Right lobe of liver (tissue), 6 donors: ENCODE measurements around the gene METTL17. TPM values are rescaled to one million over a fixed set of nuclear protein-coding genes. Genes with fewer than 3 reads are reported as not detected.
"Not testable (repeated sequence)": the region's sequence is repeated elsewhere in the genome, so short reads cannot be mapped to it uniquely, and the experiment has no call there.

ENCODE experiments used
- ATAC-seq, 4 donors: fragments of 200-7000 bp; cut with Tn5 transposase; one replicate each; pipeline ENCODE4 v1.9.1; 2020; ENCODE audit warnings: mild to moderate bottlenecking in 4 of 4, moderate library complexity in 4 of 4
- DNase-seq, 3 donors: peaks; one replicate each; pipeline ENCODE4 v3.0.0-alpha.2; 2020
- H3K27ac ChIP-seq, 3 donors: fragments of 200-600 bp; one replicate each; pipeline ENCODE4 v1.8.0; 2022
- H3K27me3 ChIP-seq, 2 donors: fragments of 200-600 bp; one replicate each; pipeline ENCODE4 v1.8.0; 2022
- H3K36me3 ChIP-seq, 4 donors: fragments of 200-600 bp; sonication (generic) in 1 of 4; one replicate each; pipeline versions ENCODE4 v1.5.1 to v1.8.0; 2017 to 2022; ENCODE audit warnings: control low read depth in 1 of 4
- H3K4me1 ChIP-seq, 4 donors: fragments of 200-600 bp; sonication (generic) in 1 of 4; one replicate each; pipeline versions ENCODE4 v1.5.1 to v1.8.0; 2017 to 2022; ENCODE audit warnings: control low read depth in 1 of 4
- H3K4me3 ChIP-seq, 3 donors: fragments of 200-600 bp; one replicate each; pipeline ENCODE4 v1.8.0; 2022
- H3K9me3 ChIP-seq, 4 donors: fragments of 200-600 bp; sonication (generic) in 1 of 4; one replicate each; pipeline versions ENCODE4 v1.5.1 to v1.8.0; 2017 to 2022; ENCODE audit warnings: control low read depth in 1 of 4
- POLR2A ChIP-seq: fragments of 450-650 bp; IDR thresholded peaks from one replicate; pipeline ENCODE4 v1.6.1; 2017; ENCODE audit warnings: antibody characterized with exemption, mild to moderate bottlenecking
- WGBS: methylation state at CpG from one replicate; pipeline ENCODE4 v1.1.6; 2018; ENCODE audit warnings: low coverage, low lambda C conversion rate; ENCODE audit not compliant: insufficient coverage; ENCODE audit errors: missing lambda C conversion rate; 5-methylcytosine and 5-hydroxymethylcytosine counted together
- intact Hi-C, 2 donors: fragments of 100-400 bp; cut with DNase I; formaldehyde crosslinking; loops; one replicate each; pipeline versions ENCODE4 v1.11.2 to v1.14.1; 2022
- long read RNA-seq: library from polyadenylated mRNA; unstranded; transcript quantifications from one replicate; pipeline ENCODE4 v2.0.0, GENCODE V29; 2019
- total RNA-seq, 6 experiments: library from RNA; depleted of rRNA in 2 of 6; stranded (reverse); fragments of >200 nt in 2 of 6; fragmentation: NEBNext Ultra II Directional in 3 of 6; extraction: Animal tissue kit (Norgen Biotek cat#: 25700) in 3 of 6; gene quantifications; one replicate each; pipeline versions ENCODE4 v1.1.0 to v1.2.4, GENCODE V29; 2016 to 2023
- TF ChIP-seq, protein P1 (sequence below), 4 donors: fragments of 200-600 bp in 3 of 4; fragments of 450-650 bp in 1 of 4; IDR thresholded peaks; one replicate each; pipeline versions ENCODE4 v1.5.1 to v1.8.0; 2016 to 2022; ENCODE audit warnings: antibody characterized with exemption in 4 of 4, mild to moderate bottlenecking in 2 of 4
- donor health status: DM: no; HTN: yes; CAD: no.
- donor health status: DM: no; HTN: no; CAD: no.
- donor health status: DM: no; HTN: no; CAD: no.
- donor health status: DM: no; HTN: yes; CAD: no.
- donor health status: DM: no; HTN: yes; CAD: no.

METTL17 gene
- total RNA-seq: 10 to 100 TPM; 27.5 to 70.7 (median 34.6) TPM
- long read RNA-seq, partial matches to known transcripts: 1 of 11 reads
- long read RNA-seq, other reads (novel, unspliced or antisense): 4 of 11 reads

- TF ChIP-seq, protein P1, sequence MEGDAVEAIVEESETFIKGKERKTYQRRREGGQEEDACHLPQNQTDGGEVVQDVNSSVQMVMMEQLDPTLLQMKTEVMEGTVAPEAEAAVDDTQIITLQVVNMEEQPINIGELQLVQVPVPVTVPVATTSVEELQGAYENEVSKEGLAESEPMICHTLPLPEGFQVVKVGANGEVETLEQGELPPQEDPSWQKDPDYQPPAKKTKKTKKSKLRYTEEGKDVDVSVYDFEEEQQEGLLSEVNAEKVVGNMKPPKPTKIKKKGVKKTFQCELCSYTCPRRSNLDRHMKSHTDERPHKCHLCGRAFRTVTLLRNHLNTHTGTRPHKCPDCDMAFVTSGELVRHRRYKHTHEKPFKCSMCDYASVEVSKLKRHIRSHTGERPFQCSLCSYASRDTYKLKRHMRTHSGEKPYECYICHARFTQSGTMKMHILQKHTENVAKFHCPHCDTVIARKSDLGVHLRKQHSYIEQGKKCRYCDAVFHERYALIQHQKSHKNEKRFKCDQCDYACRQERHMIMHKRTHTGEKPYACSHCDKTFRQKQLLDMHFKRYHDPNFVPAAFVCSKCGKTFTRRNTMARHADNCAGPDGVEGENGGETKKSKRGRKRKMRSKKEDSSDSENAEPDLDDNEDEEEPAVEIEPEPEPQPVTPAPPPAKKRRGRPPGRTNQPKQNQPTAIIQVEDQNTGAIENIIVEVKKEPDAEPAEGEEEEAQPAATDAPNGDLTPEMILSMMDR (IDR thresholded peaks at IDR 0.05): peak; percentile 18 to 40 (median 32)
- peak; percentile 71 for TF ChIP-seq POLR2A
- peaks cover 4 to 33% (median 19%) of the 10 kb centered on the region in 4 donors for H3K36me3 ChIP-seq
- intact Hi-C loops: no loop called here
- DNase-seq (peak; percentile 86 to 89 (median 88)), ATAC-seq (peak; percentile 92 to 96 (median 94))
- 0% methylated on average over 25 of the region's 42 CpGs for WGBS
- H3K27me3 ChIP-seq: no peaks in the 10 kb centered on the region
- peak within 1 kb of the TSS; percentile 84 to 94 (median 84) for H3K4me3 ChIP-seq
- H3K27ac ChIP-seq: peak within 1 kb of the TSS; percentile 27 to 58 (median 44)
- H3K9me3 ChIP-seq: no peaks in the 10 kb centered on the region
- H3K4me1 ChIP-seq: peaks cover 0 to 13% (median 3%) of the 10 kb centered on the region in 4 donors
Observed at GRCh38 chr14:20989787-20990600, at the start of gene METTL17. Gene METTL17 (plus strand): TSS chr14:20989980. CDS start chr14:20990003, 23 bp downstream.

DNA sequence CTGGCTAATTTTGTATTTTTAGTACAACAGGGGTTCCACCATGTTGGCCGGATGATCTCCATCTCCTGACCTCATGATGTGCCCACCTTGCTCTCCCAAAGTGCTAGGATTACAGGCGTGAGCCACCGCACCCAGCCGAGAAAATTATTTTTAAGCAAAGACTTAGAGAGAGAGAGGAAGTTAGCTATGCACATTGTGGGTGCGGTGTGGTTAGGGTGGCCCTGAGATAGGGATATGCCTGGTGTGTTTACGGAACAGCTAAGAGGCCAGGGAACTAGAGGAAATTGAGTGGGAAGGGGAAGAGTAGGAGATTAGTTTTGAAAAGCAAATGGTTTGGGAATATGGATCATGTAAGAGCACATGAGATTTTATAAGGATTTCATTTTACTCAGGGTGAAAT lies 44.6 kb upstream of the METTL17 start:
- H3K4me1 ChIP-seq, H3K9me3 ChIP-seq, H3K36me3 ChIP-seq, H3K4me3 ChIP-seq, H3K27ac ChIP-seq, intact Hi-C loops, H3K27me3 ChIP-seq, DNase-seq: not testable (repeated sequence)
- peak; percentile 25 to 31 (median 27) for ATAC-seq
- 46% methylated on average over 6 of the region's 6 CpGs for WGBS

DNA sequence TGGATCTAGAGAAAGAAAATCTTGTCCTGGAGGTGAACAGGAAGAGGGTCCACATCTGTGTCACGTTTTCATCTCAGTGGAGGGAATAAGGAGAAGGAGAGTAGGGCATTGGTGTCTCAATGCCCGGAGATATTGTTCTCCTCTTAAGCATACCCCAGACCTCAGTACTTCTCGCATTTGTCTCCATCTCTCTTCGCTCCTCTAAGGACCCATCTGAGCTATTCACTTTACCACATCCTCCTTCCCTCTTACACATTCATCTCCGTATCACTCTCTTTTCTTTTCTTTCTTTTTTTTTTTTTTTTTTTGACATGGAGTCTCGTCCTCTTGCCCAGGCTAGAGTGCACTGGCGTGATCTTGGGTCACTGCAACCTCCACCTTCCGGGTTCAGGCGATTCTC lies 43.1 kb upstream of the METTL17 start:
- WGBS: 72% methylated on average over 5 of the region's 9 CpGs
- DNase-seq, intact Hi-C loops, H3K36me3 ChIP-seq, H3K27ac ChIP-seq, H3K4me3 ChIP-seq, ATAC-seq, H3K9me3 ChIP-seq, H3K4me1 ChIP-seq, H3K27me3 ChIP-seq: not testable (repeated sequence)

DNA sequence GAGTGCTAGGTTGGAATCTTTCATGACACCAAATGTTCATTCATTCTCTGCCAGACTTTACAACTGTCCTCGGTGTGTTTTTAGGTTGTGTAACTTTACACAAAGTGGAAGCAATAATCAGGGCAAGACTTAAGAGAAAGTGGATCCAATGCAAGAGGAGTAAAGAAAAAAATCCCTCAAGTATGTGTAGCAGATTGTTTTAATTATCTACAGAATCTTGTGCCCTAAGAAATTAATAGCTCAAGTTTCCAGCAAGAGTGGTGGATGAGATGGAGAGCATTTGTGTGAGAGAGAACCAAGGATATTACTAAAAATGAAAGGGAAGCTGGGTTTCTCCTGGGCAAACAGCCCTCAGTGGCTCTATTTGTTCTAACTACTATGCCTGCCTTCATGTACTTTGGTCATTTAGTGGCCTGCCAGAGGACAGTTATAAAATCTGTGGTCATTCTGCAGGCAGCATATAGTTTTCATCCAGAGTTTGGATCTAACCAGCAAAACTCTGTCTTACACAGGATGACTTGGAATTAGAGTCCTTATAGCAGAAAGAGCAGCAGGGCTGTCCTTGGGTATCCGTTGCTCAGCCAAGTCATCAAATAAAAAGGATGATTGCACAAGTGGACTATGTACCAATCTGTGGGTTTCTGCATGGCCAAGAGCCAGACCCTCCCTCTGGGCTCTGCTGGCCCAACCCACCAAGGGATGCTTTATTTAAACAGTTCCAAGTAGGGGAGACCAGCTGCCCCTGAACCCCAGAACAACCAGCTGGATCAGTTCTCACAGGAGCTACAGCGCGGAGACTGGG lies 34.8 kb upstream of the METTL17 start, which contains the start of gene RNASE2:
Gene RNASE2, plus strand, starts transcription at position 752 of the 802 bp plus-strand sequence. CDS start 285 bp downstream, outside the sequence.
- H3K27ac ChIP-seq, intact Hi-C loops, H3K36me3 ChIP-seq, H3K27me3 ChIP-seq, H3K9me3 ChIP-seq, H3K4me3 ChIP-seq: not testable (repeated sequence)
- ATAC-seq (peak; percentile 91 to 97 (median 95)), DNase-seq (peak; percentile 39 to 68 (median 58))
- 14% methylated on average over 1 of the region's 4 CpGs for WGBS
- H3K4me1 ChIP-seq: peaks cover 0 to 16% (median 3%) of the 10 kb centered on the region in 4 donors

DNA sequence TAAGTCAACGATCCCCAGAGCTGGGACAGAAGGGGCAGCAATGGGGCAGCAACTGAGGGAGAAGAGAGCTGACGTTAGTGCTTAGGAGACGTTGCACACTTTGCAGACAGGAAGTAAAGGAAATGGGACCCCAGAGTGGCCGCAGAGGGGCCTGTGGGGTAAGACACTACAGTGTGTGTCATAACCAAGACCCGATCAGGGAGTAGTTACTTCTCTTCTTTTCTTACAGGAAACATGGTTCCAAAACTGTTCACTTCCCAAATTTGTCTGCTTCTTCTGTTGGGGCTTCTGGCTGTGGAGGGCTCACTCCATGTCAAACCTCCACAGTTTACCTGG lies 34.3 kb upstream of the METTL17 start:
- 15% methylated on average over 5 of the region's 5 CpGs for WGBS
- H3K4me3 ChIP-seq, H3K36me3 ChIP-seq, H3K9me3 ChIP-seq, H3K27ac ChIP-seq, DNase-seq, intact Hi-C loops, H3K27me3 ChIP-seq: not testable (repeated sequence)
- H3K4me1 ChIP-seq: peaks cover 0 to 16% (median 3%) of the 10 kb centered on the region in 4 donors
- ATAC-seq: peak in 2 of 4 donors; percentile 33 to 52

GRCh38 chr14:20956376-20956976 lies 33.3 kb upstream of the METTL17 start:
- no peak overlapping the region for H3K4me3 ChIP-seq
- no peak for TF ChIP-seq POLR2A
- TF ChIP-seq, protein P1 (IDR thresholded peaks at IDR 0.05): no peak
- no peaks in the 10 kb centered on the region for H3K36me3 ChIP-seq
- H3K9me3 ChIP-seq: no peaks in the 10 kb centered on the region
- H3K27me3 ChIP-seq: no peaks in the 10 kb centered on the region
- DNase-seq: no peak
- H3K4me1 ChIP-seq: peaks cover 0 to 16% (median 3%) of the 10 kb centered on the region in 4 donors
- no peak for ATAC-seq
- H3K27ac ChIP-seq: no peak overlapping the region
- intact Hi-C loops: no loop called here
- 88% methylated on average over 11 of the region's 11 CpGs for WGBS

- intact Hi-C loops, H3K9me3 ChIP-seq, H3K27me3 ChIP-seq, H3K36me3 ChIP-seq, H3K27ac ChIP-seq, H3K4me3 ChIP-seq, ATAC-seq, DNase-seq: not testable (repeated sequence)
- peaks cover 0 to 16% (median 3%) of the 10 kb centered on the region in 4 donors for H3K4me1 ChIP-seq
Observed at GRCh38 chr14:20958946-20959345, 30.8 kb upstream of the METTL17 start.
